T-helper 1 cell treated with Interleukin-12 subunit alpha and Interleukin-12 subunit beta and Interleukin-4 antibody, amounts not matched to agents 30 ng/mL and 1 ng/mL, for 36 hours (primary cell): Measurements from ENCODE around the gene FILIP1. TPM values are rescaled to one million over a fixed set of nuclear protein-coding genes. Genes with fewer than 3 reads are reported as not detected.

ENCODE experiments used
- intact Hi-C: fragments of 100-400 bp; cut with micrococcal nuclease; formaldehyde crosslinking; loops from one replicate; pipeline ENCODE4 v1.15.1; 2024
- total RNA-seq: library from RNA; stranded (reverse); gene quantifications from 2 replicates; pipeline ENCODE4 v1.2.3, GENCODE V29; 2022

FILIP1 gene
- total RNA-seq, 1 donor from 2014 or later = not detected

- intact Hi-C loops = no loop called here
Observed at GRCh38 chr6:75381877-75382633, 111.5 kb downstream of the FILIP1 start.

GRCh38 chr6:75379536-75379935 lies 114.1 kb downstream of the FILIP1 start:
- intact Hi-C loops = no loop called here

- intact Hi-C loops = no loop called here
Observed at GRCh38 chr6:75378101-75378500, 115.5 kb downstream of the FILIP1 start.

- intact Hi-C loops = no loop called here
Observed at GRCh38 chr6:75377386-75377785, 116.2 kb downstream of the FILIP1 start.

- intact Hi-C loops = no loop called here
Observed at GRCh38 chr6:75376347-75377024, 117.1 kb downstream of the FILIP1 start.

- intact Hi-C loops = no loop called here
Observed at GRCh38 chr6:75374961-75375400, 118.6 kb downstream of the FILIP1 start.

- intact Hi-C loops = no loop called here
Observed at GRCh38 chr6:75372884-75373283, 120.7 kb downstream of the FILIP1 start.

GRCh38 chr6:75370011-75370410 lies 123.6 kb downstream of the FILIP1 start:
- intact Hi-C loops = no loop called here

- intact Hi-C loops = loop anchor here (1.0 kb wide), 2 partner anchors 72 to 157 kb away; no protein-coding TSS in a partner anchor
Observed at GRCh38 chr6:75368864-75369402, 124.7 kb downstream of the FILIP1 start.

GRCh38 chr6:75368151-75368779 lies 125.3 kb downstream of the FILIP1 start:
- intact Hi-C loops = loop anchor here (1.0 kb wide), 2 partner anchors 71 to 158 kb away; no protein-coding TSS in a partner anchor

GRCh38 chr6:75363304-75363703 lies 130.3 kb downstream of the FILIP1 start:
- intact Hi-C loops = no loop called here

GRCh38 chr6:75353644-75354043 lies 140.0 kb downstream of the FILIP1 start:
- intact Hi-C loops = no loop called here

GRCh38 chr6:75351570-75351969 lies 142.0 kb downstream of the FILIP1 start:
- intact Hi-C loops = no loop called here

- intact Hi-C loops = no loop called here
Observed at GRCh38 chr6:75350808-75351207, 142.8 kb downstream of the FILIP1 start.

- intact Hi-C loops = no loop called here
Observed at GRCh38 chr6:75350156-75350555, 143.4 kb downstream of the FILIP1 start.

- intact Hi-C loops = no loop called here
Observed at GRCh38 chr6:75349262-75349984, 144.2 kb downstream of the FILIP1 start.

- intact Hi-C loops = no loop called here
Observed at GRCh38 chr6:75348882-75349261, 144.7 kb downstream of the FILIP1 start.

GRCh38 chr6:75347898-75348610 lies 145.5 kb downstream of the FILIP1 start:
- intact Hi-C loops = no loop called here

GRCh38 chr6:75345413-75345812 lies 148.2 kb downstream of the FILIP1 start:
- intact Hi-C loops = no loop called here

- intact Hi-C loops = no loop called here
Observed at GRCh38 chr6:75344455-75344854, 149.1 kb downstream of the FILIP1 start.

- intact Hi-C loops = no loop called here
Observed at GRCh38 chr6:75344021-75344420, 149.6 kb downstream of the FILIP1 start.
